T-helper 17 cell (primary cell): Measurements from ENCODE around the gene CCDC33. TPM values are rescaled to one million over a fixed set of nuclear protein-coding genes. Genes with fewer than 3 reads are reported as not detected.

Experiments
- ATAC-seq: fragments of 150-1000 bp; cut with Tn5 transposase; 2 replicates; pipeline ENCODE4 v1.10.0; 2021; ENCODE audit warnings: mild to moderate bottlenecking, moderate library complexity
- DNase-seq, 3 donors: peaks; one replicate each; pipeline versions ENCODE4 v3.0.0 to v3.0.0-alpha.2; 2020 to 2021
- H3K9me3 ChIP-seq: one replicate; pipeline ENCODE4 v1.7.0; 2013; ENCODE audit warnings: low read length, mild to moderate bottlenecking; ENCODE audit not compliant: control insufficient read depth, poor library complexity, severe bottlenecking
- H3K27ac Mint-ChIP-seq: one replicate; pipeline ENCODE4 v1.8.0; 2022; ENCODE audit warnings: mild to moderate bottlenecking, moderate library complexity, mixed read lengths
- H3K27me3 Mint-ChIP-seq: one replicate; pipeline ENCODE4 v1.8.0; 2022; ENCODE audit warnings: mixed read lengths
- H3K36me3 Mint-ChIP-seq: one replicate; pipeline ENCODE4 v1.8.0; 2022; ENCODE audit warnings: low read depth, mixed read lengths
- H3K4me1 Mint-ChIP-seq: one replicate; pipeline ENCODE4 v1.8.0; 2022; ENCODE audit warnings: mild to moderate bottlenecking, mixed read lengths
- H3K4me3 Mint-ChIP-seq: one replicate; pipeline ENCODE4 v1.8.0; 2022; ENCODE audit warnings: mild to moderate bottlenecking, moderate library complexity, mixed read lengths
- total RNA-seq, 4 donors: library from RNA in 2 of 4; stranded (reverse) in 2 of 4; gene quantifications; one replicate each; pipeline ENCODE4 v1.2.3 and lab custom pipeline; 2022 to 2026

The CCDC33 gene
- total RNA-seq, 2 donors from 2014 or later = not detected

DNA sequence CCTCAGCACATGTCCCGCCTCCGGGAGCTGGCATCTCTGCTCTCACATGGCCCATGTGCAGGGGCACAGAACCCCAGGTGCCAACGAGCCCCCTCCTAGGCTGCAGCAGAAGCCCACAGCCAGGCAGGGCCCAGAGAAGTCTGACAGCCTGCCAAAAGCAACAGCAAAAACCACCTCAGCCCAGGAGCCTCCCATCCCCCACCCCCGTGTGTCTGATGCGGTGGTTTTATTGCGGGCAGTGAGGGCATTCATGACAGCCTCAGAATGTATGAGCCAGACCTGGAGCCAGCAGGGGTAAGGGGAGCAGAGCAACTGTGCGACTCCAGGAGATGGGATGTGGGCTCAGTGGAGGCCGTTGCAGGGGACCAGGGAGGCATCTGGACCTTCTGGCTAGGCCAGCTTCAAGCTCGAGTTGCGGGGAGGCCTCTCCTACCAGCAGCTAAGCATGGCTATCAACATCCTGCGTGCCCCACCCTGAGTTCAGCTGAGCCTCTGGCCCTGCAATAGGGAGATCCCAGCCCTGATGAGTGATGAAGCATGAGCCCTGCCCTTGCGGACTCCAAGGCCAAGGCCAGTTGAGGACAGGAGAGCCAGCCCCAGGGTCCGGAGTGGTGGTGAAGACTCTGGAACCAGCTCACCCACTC is 78.8 kb downstream of the CCDC33 start:
- H3K36me3 Mint-ChIP-seq = peaks cover 3% of the 10 kb centered on the region
- H3K4me1 Mint-ChIP-seq = peaks cover 13% of the 10 kb centered on the region
- peaks cover 13% of the 10 kb centered on the region for H3K27me3 Mint-ChIP-seq
- DNase-seq = no peak
- no peak for ATAC-seq
- H3K27ac Mint-ChIP-seq = no peak overlapping the region
- no peaks in the 10 kb centered on the region for H3K9me3 ChIP-seq
- no peak overlapping the region for H3K4me3 Mint-ChIP-seq

DNA sequence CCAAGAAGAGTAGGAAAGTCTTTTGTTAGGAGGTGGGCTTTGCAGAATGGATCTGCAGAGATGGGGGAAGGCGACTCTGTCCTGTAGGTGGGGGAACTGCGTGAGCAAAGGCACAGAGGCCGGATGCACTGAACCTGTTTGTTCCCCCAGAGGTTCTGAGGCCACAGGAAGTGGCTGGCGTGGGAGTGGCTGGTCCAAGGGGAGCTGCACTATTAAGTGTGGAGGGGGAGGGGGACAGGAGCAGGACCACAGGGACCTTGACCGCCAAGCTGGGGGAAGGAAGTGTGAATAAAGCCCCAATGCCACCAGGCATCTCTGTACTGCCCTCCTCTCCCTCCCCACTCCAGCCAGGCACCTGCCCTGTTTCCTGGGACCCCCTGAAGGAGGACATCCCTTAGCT is 79.5 kb downstream of the CCDC33 start:
- H3K4me1 Mint-ChIP-seq = peaks cover 13% of the 10 kb centered on the region
- no peak overlapping the region for H3K27ac Mint-ChIP-seq
- H3K36me3 Mint-ChIP-seq = peaks cover 3% of the 10 kb centered on the region
- H3K27me3 Mint-ChIP-seq = peaks cover 13% of the 10 kb centered on the region
- no peak overlapping the region for H3K4me3 Mint-ChIP-seq
- DNase-seq (no peak), ATAC-seq (no peak)
- no peaks in the 10 kb centered on the region for H3K9me3 ChIP-seq

GRCh38 chr15:74316141-74316540 is 80.0 kb downstream of the CCDC33 start:
- H3K4me3 Mint-ChIP-seq = no peak overlapping the region
- no peak for DNase-seq
- H3K36me3 Mint-ChIP-seq = peaks cover 3% of the 10 kb centered on the region
- peaks cover 13% of the 10 kb centered on the region for H3K4me1 Mint-ChIP-seq
- ATAC-seq = no peak
- no peaks in the 10 kb centered on the region for H3K9me3 ChIP-seq
- no peak overlapping the region for H3K27ac Mint-ChIP-seq
- peaks cover 12% of the 10 kb centered on the region for H3K27me3 Mint-ChIP-seq

DNA sequence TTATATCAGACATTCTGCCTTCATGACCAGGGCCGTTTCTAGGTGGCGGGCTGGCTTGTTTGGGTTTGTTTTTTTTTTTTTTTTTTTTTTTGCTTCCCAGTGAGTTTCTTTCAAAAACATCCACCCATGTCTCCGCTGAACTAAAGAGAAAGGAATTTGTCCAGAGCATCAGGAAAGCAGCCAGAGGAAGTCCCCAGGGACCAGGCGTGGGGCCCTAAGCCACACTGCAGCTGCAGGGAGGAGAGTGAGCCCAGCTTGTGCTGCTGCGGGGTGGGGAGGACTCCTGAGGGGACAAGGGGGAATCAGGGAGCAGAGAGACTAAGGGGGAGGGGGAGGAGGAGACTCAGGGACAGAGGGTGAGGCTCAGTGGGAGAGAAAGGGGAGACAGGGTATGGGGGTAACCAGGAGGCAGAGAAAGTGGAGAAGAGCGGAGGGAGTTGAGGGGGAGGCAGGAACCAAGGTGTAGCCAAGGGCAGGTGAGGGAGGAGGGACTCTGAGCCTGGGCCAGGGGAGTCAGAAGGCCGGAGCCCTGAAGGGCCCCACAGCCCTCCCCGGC is 81.8 kb downstream of the CCDC33 start:
- Mint-ChIP-seq H3K4me3 (no peak overlapping the region), H3K4me1 (peaks cover 13% of the 10 kb centered on the region), H3K27ac (no peak overlapping the region), H3K36me3 (peaks cover 3% of the 10 kb centered on the region), H3K27me3 (peaks cover 7% of the 10 kb centered on the region)
- no peaks in the 10 kb centered on the region for H3K9me3 ChIP-seq
- DNase-seq (no peak), ATAC-seq (no peak)

- DNase-seq = no peak
- peaks cover 13% of the 10 kb centered on the region for H3K4me1 Mint-ChIP-seq
- H3K27me3 Mint-ChIP-seq = peaks cover 7% of the 10 kb centered on the region
- H3K9me3 ChIP-seq = no peaks in the 10 kb centered on the region
- H3K27ac Mint-ChIP-seq = no peak overlapping the region
- no peak for ATAC-seq
- H3K36me3 Mint-ChIP-seq = peaks cover 3% of the 10 kb centered on the region
- no peak overlapping the region for H3K4me3 Mint-ChIP-seq
These were observed 82.4 kb downstream of the CCDC33 start for GRCh38 chr15:74318376-74319137.

- no peak overlapping the region for H3K27ac Mint-ChIP-seq
These were observed 83.0 kb downstream of the CCDC33 start for GRCh38 chr15:74319138-74319460.

DNA sequence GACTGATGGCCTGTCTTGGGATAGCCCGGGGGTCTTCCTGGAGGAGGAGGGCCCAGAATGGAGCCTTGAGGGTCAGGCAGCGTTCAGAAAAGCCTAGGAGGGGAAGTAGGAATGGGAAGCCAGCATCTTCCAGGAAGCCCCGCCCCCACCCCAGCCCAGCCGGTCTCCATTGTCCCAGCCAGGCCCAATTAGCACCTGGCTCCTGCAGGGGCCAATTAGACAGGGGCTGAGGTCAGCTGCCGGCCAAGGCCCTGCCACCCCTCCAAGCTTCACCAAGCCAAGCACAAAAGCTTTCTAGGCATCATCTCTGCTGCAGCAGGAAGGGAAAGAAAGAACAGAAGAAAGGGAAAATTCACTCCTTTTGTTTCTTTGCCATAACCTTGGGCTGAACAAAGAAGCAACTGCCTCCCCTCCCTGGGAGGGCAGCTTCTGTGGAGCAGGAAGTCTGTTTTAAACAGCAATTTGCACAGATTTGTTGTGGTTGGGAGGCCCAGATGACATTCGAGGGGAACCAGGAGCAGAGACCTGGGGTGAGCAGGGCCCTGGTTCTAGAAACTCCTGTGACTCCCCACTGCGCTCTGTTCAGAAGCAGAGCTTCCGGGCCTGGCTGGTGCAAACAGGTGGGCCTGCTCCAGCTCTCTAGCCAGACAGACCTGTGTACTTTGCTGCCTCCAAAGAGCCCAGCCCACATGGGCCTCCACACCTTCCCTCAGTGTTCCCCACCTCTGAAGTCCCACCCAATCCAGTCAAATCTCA is 83.6 kb downstream of the CCDC33 start:
- H3K9me3 ChIP-seq = no peaks in the 10 kb centered on the region
- DNase-seq (no peak), ATAC-seq (no peak)
- no peak overlapping the region for H3K4me3 Mint-ChIP-seq
- H3K36me3 Mint-ChIP-seq = no peaks in the 10 kb centered on the region
- H3K4me1 Mint-ChIP-seq = peaks cover 11% of the 10 kb centered on the region
- peaks cover 7% of the 10 kb centered on the region for H3K27me3 Mint-ChIP-seq
- H3K27ac Mint-ChIP-seq = no peak overlapping the region

More at GRCh38 chr15:74319138-74319460, 83.0 kb downstream of the CCDC33 start:
- H3K27me3 Mint-ChIP-seq = peaks cover 2% of the 10 kb centered on the region
- no peaks in the 10 kb centered on the region for H3K9me3 ChIP-seq
- ATAC-seq (no peak), DNase-seq (no peak)
- H3K4me1 Mint-ChIP-seq = peaks cover 13% of the 10 kb centered on the region
- H3K36me3 Mint-ChIP-seq = no peaks in the 10 kb centered on the region
- no peak overlapping the region for H3K4me3 Mint-ChIP-seq

GRCh38 chr15:74320352-74321247 is 84.5 kb downstream of the CCDC33 start:
- Mint-ChIP-seq H3K27ac (no peak overlapping the region), H3K4me1 (peaks cover 7% of the 10 kb centered on the region), H3K36me3 (peaks cover 4% of the 10 kb centered on the region), H3K27me3 (peaks cover 14% of the 10 kb centered on the region), H3K4me3 (no peak overlapping the region)
- no peak for ATAC-seq
- no peaks in the 10 kb centered on the region for H3K9me3 ChIP-seq
- DNase-seq = no peak

DNA sequence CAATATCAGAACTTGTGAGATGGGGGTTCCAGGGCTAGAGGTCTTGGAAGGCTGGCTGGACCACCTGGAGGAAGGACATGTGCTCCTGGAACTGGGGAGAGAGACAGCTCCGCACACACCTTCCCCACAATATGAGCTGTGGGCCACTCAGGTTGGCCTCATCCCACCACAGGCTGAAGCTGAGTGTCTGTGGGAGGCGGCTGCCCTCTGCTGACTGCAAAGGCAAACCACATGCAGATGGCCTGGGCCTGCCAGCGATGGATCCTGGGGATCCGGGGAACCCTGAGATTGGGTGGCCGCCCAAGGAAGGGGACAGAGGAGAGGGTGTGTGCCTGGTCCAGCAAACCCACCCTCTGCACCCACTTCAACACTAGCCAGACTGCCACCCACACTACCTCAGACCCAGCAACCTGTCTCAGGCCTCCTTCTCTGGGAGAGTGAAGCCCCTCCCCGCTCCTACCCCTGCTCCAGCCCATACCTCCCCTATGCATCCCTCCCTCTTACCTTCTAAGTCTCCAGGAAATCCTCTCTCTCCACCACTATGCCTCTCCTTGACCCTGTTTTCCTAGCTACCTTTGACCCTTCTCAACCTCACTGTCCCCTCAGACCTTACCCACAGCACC is 86.5 kb downstream of the CCDC33 start:
- Mint-ChIP-seq H3K4me1 (peaks cover 9% of the 10 kb centered on the region), H3K4me3 (no peak overlapping the region)

DNA sequence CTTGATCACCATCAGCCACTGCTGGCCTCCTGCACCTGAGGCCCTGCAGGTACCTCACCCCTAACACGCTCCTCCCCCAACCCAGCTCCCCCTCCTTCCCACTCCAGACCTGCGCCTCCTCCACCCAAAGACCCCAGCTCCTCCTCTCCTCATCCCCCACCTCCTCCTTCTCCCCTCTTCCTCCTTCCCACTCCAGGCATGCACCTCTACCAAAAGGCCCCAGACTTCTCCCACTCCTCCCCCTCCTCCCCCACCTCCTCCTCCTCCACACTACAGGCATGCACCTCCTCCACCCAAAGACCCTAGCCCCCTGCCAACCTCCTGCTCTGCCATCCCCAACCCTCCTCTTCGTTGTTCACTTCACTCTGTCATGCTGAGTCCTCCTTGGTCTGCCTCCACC is 88.6 kb downstream of the CCDC33 start:
- H3K36me3 Mint-ChIP-seq = peaks cover 4% of the 10 kb centered on the region
- H3K9me3 ChIP-seq = no peaks in the 10 kb centered on the region
- H3K4me1 Mint-ChIP-seq = peaks cover 15% of the 10 kb centered on the region
- no peak for DNase-seq
- H3K27ac Mint-ChIP-seq = no peak overlapping the region
- ATAC-seq = no peak
- H3K27me3 Mint-ChIP-seq = peaks cover 17% of the 10 kb centered on the region
- H3K4me3 Mint-ChIP-seq = no peak overlapping the region

More for the DNA sequence above, 86.5 kb downstream of the CCDC33 start:
- peaks cover 17% of the 10 kb centered on the region for H3K27me3 Mint-ChIP-seq
- H3K27ac Mint-ChIP-seq = no peak overlapping the region
- DNase-seq (peak; percentile 17 to 34 (median 22)), ATAC-seq (peak; percentile 79)
- H3K9me3 ChIP-seq = no peaks in the 10 kb centered on the region
- H3K36me3 Mint-ChIP-seq = peaks cover 4% of the 10 kb centered on the region

DNA sequence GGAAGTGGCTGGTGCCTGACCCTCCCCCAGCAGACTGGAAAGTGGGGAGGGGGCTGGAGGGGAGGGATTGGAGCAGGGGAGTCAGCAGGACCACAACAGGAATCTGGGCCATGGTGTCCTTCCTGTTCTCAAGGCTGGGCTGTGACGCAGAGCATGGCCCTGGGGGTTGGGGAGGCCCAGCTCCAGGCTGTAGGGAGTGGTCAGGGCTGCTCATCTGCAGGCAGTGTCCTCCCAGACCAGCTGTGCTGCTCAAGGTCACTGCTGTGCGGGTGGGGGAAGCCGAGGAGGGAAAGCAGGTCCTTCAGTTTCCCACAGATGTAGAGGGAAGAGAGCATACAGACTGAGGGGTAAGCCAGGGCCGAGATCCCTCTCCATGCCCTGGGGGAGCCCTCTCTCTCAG is 90.6 kb downstream of the CCDC33 start:
- Mint-ChIP-seq H3K4me3 (no peak overlapping the region), H3K4me1 (peaks cover 15% of the 10 kb centered on the region), H3K27ac (no peak overlapping the region), H3K27me3 (peaks cover 17% of the 10 kb centered on the region), H3K36me3 (peaks cover 4% of the 10 kb centered on the region)
- no peak for DNase-seq
- ATAC-seq = no peak
- H3K9me3 ChIP-seq = no peaks in the 10 kb centered on the region

DNA sequence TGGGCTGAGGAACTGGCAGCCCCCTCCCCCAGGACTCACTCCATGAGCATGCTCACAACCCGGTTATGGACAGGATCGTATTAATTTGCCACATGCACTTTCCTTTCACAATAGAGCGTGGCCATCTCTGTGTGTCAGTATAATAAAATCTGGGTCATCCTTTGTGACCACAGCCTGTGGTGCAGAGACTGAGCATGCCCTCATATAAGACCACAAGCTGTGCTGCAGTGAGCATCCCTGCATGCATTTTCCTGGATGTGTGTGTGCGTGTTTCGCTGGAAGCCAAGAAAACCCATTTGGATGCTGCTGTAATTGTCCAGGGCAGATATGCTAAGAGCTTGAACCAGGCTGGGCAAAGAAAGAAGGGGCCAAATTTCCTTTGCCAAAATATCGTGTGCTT is 91.6 kb downstream of the CCDC33 start:
- Mint-ChIP-seq H3K27me3 (peaks cover 17% of the 10 kb centered on the region), H3K4me3 (no peak overlapping the region), H3K36me3 (peaks cover 4% of the 10 kb centered on the region), H3K4me1 (peaks cover 15% of the 10 kb centered on the region), H3K27ac (no peak overlapping the region)
- DNase-seq (no peak), ATAC-seq (no peak)
- H3K9me3 ChIP-seq = no peaks in the 10 kb centered on the region
